HG02763 (cell line): ENCODE measurements around the gene ING2.
"Not testable (repeated sequence)": the region's sequence is repeated elsewhere in the genome, so short reads cannot be mapped to it uniquely, and the experiment has no call there.

Experiments used
- ATAC-seq: cut with Tn5 transposase; IDR thresholded peaks from one replicate; pipeline ENCODE4 v1.9.1; 2021; ENCODE audit warnings: mild to moderate bottlenecking, moderate library complexity; ENCODE audit not compliant: unreplicated experiment

ING2 gene

DNA sequence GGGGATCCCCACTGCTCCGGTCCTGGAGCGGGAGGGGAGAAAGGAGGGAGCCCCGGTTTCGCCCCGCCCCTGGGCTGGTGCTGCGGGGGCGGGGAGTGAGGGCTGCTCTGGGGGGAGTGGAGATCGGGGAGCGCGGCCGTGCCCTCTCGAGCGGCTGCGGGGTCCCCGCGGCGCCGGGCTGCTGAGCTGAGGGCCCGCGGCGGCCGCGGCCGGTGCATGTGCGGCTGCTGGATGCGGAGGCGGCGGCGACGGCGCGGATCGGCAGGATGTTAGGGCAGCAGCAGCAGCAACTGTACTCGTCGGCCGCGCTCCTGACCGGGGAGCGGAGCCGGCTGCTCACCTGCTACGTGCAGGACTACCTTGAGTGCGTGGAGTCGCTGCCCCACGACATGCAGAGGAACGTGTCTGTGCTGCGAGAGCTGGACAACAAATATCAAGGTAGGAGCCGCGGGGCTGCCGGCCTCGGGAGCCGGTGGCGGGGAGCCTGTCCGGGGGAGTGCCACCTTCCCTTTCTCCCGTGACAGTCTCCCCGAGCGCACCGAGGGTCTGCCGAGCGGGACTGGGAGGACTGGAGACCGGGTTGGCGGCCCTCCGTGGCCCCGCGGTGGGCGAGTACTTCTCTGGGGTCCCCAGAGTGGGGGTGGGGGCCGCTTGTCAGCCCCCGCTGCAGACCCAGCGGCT is at the start of gene ING2:
Gene ING2, plus strand, starts transcription at position 129 of the 681 bp plus-strand sequence. Its CDS starts 138 bp downstream, at position 267.
- peak; percentile 46 for ATAC-seq

- ATAC-seq: no peak
These were observed 49.2 kb upstream of the ING2 start for GRCh38 chr4:183455431-183456195.

DNA sequence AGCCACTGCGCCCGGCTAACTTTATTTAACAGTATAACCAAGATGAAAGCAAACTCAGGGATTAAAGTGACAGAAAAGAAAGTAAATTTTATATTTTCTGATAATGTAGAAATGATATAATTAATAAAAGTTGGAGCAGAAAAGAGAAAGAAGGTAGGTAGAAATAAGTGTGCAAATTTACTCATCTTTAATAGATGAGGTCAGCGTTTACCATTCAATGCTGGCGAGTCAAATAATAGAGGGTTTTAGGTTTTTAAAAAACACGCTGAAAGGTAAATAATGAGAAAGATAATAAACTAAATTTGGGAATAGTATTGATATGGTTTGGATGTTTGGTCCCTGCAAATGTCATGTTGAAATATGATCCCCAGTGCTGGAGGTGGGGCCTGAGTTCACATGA is 46.9 kb upstream of the ING2 start:
- no peak for ATAC-seq

GRCh38 chr4:183463903-183464619 is 40.8 kb upstream of the ING2 start:
- not testable (repeated sequence) for ATAC-seq

GRCh38 chr4:183465879-183466278 is 39.0 kb upstream of the ING2 start:
- ATAC-seq: not testable (repeated sequence)

- ATAC-seq: no peak
These were observed 37.6 kb upstream of the ING2 start for GRCh38 chr4:183467246-183467645.

DNA sequence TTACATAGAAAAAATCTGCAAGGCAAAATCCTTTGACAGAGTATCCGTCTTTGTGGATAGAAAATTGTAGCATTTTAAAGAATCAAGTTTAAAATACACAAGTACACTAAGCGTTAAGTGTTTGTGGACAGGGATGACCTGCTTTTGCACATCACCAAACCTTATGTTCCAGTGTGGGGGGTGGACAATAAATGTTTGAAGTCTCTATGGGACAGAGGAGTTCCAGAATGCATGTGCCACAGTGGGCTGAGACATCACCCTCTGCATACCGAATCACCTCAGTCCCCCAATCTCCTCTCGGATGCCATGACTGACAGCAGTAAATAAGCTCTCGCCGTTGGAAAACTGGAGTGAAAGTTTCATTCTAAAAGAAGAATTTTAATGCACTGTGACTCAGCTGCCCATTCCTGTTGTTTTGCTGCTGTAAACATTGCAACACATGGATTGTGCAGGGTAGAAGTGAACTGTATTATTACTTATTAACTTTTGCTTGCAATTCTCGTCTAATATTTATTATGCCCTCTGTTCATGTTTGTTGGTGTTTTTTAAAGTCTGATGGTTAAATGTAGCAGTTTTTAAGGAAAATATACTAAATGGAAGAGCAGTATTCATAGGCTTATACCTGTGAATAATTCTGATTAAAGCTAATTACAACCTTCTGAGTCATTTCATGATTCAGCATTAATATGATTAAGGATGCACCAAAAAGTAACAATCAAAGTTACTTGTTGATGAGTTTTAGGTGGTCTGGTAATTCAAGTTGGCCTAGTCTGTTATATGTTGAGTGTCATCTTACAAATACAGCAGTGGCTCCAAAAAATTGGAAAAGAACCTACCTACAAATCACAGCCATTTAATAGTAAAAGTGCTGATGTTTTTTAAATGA is 36.4 kb upstream of the ING2 start:
- ATAC-seq: no peak

GRCh38 chr4:183469285-183469684 is 35.6 kb upstream of the ING2 start:
- no peak for ATAC-seq

DNA sequence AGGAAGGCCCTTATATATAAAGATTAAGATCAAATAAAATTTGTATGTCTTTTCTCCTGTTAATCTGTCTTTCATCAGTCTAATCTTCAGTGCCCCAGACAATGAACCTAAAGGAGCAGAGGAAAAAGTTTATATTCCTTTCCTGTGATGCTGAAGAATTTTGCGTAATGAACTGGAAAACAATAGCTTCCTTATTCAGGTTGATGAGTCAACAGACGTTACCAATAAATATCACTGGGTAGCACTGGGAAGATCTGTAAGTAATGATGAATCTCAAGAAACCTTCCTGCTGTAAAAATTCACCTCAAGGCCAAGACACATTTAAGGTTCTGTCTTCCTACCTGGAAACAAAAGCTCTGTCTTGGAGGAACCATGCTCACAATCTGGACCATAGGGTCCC is 34.9 kb upstream of the ING2 start:
- no peak for ATAC-seq

- no peak for ATAC-seq
These were observed 34.0 kb upstream of the ING2 start for GRCh38 chr4:183470821-183471220.

GRCh38 chr4:183471946-183472708 is 32.7 kb upstream of the ING2 start:
- peak; percentile 82 for ATAC-seq

DNA sequence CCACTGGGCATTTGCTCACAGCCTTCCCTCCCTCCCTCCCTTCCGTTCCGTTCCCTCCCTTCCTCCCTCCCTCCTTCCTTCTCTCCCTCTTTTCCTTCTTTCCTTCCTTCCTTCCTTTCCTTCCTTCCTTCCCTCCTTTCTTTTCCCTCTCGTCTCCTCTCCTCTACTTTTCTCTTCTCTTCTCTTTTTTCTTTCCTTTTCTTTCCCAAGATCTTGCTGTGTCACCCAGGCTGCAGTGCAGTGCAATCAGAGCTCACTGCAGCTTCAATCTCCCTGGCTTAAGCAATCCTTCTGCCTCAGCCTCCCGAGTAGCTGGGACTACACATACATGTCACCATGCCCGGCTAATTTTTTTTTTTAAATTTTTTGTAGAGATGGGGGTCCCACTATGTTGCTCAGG is 26.7 kb upstream of the ING2 start:
- ATAC-seq: no peak

DNA sequence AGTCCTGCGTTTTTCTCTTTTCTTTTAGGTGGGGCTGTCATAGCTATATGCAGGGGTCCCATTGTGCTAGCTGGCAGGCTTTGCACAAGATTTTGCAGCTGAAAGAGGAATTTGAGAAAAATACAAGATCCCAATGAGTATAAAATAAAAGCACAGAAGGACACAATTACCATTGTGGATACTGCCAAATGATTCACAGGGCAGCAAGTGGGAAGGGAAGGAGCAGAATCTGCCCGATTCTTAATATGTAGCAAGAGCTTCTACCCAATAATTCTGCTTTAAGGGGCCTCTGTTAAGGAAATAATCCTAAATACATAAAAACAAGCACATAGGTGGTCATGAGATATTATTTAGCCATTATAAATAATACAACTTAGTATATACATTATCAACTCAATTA is 25.9 kb upstream of the ING2 start:
- ATAC-seq: no peak

DNA sequence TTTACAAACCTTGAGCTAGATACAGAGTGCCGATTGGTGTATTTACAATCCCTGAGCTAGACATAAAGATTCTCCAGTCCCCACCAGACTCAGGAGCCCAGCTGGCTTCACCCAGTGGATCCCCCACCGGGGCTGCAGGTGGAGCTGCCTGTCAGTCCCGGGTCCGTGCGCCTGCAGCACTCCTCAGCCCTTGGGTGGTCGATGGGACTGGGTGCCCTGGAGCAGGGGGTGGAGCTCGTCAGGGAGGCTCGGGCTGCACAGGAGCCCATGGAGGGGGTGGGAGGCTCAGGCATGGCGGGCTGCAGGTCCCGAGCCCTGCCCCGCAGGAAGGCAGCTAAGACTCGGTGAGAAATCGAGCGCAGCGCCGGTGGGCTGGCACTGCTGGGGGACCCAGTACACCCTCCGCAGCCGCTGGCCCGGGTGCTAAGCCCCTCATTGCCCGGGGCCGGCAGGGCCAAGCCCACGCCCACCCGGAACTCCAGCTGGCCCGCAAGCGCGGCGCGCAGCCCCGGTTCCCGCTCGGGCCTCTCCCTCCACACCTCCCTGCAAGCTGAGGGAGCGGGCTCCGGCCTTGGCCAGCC is 22.3 kb upstream of the ING2 start:
- ATAC-seq: not testable (repeated sequence)

- ATAC-seq: no peak
These were observed 20.9 kb upstream of the ING2 start for GRCh38 chr4:183483997-183484396.

- no peak for ATAC-seq
These were observed 19.3 kb upstream of the ING2 start for GRCh38 chr4:183485411-183486160.

DNA sequence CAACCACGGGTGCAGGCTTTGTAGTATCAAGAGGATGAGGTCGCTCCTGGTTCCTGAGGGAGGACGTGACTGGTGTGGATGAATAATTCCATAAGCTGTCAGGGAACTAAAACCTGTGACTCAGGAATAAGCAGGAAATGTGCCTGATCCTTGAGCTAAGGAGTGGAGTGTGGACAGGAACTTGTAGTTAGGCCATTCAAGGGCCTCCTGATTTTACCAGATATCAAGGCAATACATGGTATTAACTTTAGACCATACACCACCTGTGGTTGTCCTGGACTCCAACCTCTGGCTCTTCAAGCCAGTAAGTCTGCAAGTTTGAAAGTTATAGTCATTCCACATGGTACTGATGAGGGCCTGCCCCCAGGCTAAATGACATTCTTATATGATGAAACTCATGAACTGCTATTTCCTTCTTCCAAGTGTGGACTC is 12.1 kb upstream of the ING2 start:
- no peak for ATAC-seq

GRCh38 chr4:183493246-183493645 is 11.6 kb upstream of the ING2 start:
- ATAC-seq: no peak

- no peak for ATAC-seq
These were observed 9.7 kb upstream of the ING2 start for GRCh38 chr4:183495184-183495583.
